Activated CD4-positive, alpha-beta T cell treated with anti-CD3 and anti-CD28 coated beads, Interleukin-2, amount 10 ng/mL, durations not matched to agents 24 days and 14 days (primary cell): ENCODE measurements around the gene SDHA. TPM values are rescaled to one million over a fixed set of nuclear protein-coding genes. Genes with fewer than 3 reads are reported as not detected.
"Not testable (repeated sequence)": the region's sequence is repeated elsewhere in the genome, so short reads cannot be mapped to it uniquely, and the experiment has no call there.

Experiments
- DNase-seq: peaks from one replicate; pipeline ENCODE4 v3.0.0; 2022
- H3K27ac Mint-ChIP-seq: one replicate; pipeline ENCODE4 v1.8.0; 2022; ENCODE audit warnings: mild to moderate bottlenecking, mixed read lengths
- H3K27me3 Mint-ChIP-seq: one replicate; pipeline ENCODE4 v1.8.0; 2022; ENCODE audit warnings: mixed read lengths
- H3K36me3 Mint-ChIP-seq: one replicate; pipeline ENCODE4 v1.8.0; 2022; ENCODE audit warnings: low read depth, mild to moderate bottlenecking, mixed read lengths
- H3K4me1 Mint-ChIP-seq: one replicate; pipeline ENCODE4 v1.8.0; 2021; ENCODE audit warnings: mixed read lengths
- H3K4me3 Mint-ChIP-seq: one replicate; pipeline ENCODE4 v1.8.0; 2022; ENCODE audit warnings: mild to moderate bottlenecking, moderate library complexity, mixed read lengths
- H3K9me3 Mint-ChIP-seq: one replicate; pipeline ENCODE4 v1.8.0; 2021; ENCODE audit warnings: mixed read lengths
- intact Hi-C: fragments of 100-400 bp; cut with micrococcal nuclease; formaldehyde crosslinking; loops from one replicate; pipeline ENCODE4 v1.15.1; 2023
- total RNA-seq: library from RNA; stranded (reverse); gene quantifications from 2 replicates; pipeline ENCODE4 v1.2.3, GENCODE V29; 2022

SDHA gene
- 147 and 150 TPM in 2 replicates for total RNA-seq

- peak; percentile 100 for DNase-seq
- intact Hi-C loops, result loop anchor here (2.0 to 10.0 kb wide), 3 partner anchors 29 to 240 kb away; no protein-coding TSS in a partner anchor
Observed at GRCh38 chr5:217494-218456, at the start of gene SDHA, which contains the start of gene CCDC127. Gene SDHA, plus strand, starts transcription at chr5:218320. Its CDS starts 36 bp downstream, at chr5:218356. Gene CCDC127, minus strand, starts transcription at chr5:218153. Its CDS starts 1,304 bp downstream, at chr5:216849.

GRCh38 chr5:169071-169727 lies 48.9 kb upstream of the SDHA start:
- Mint-ChIP-seq H3K9me3 (no peaks in the 10 kb centered on the region), H3K36me3 (no peaks in the 10 kb centered on the region), H3K4me3 (no peak overlapping the region), H3K27ac (no peak overlapping the region), H3K27me3 (no peaks in the 10 kb centered on the region), H3K4me1 (no peaks in the 10 kb centered on the region)
- DNase-seq, result no peak
- intact Hi-C loops, result no loop called here

More at GRCh38 chr5:217494-218456, at the start of gene SDHA, which contains the start of gene CCDC127:
- Mint-ChIP-seq H3K36me3 (peaks cover 34% of the 10 kb centered on the region), H3K4me1 (peaks cover 45% of the 10 kb centered on the region), H3K4me3 (peak within 1 kb of the TSS; percentile 97), H3K27ac (peak within 1 kb of the TSS; percentile 93)
- H3K27me3 Mint-ChIP-seq, H3K9me3 Mint-ChIP-seq: not testable (repeated sequence)

- H3K36me3 Mint-ChIP-seq, result no peaks in the 10 kb centered on the region
- no peak overlapping the region for H3K27ac Mint-ChIP-seq
- intact Hi-C loops, result no loop called here
- no peaks in the 10 kb centered on the region for H3K9me3 Mint-ChIP-seq
- H3K4me3 Mint-ChIP-seq, result no peak overlapping the region
- no peaks in the 10 kb centered on the region for H3K4me1 Mint-ChIP-seq
- no peaks in the 10 kb centered on the region for H3K27me3 Mint-ChIP-seq
- no peak for DNase-seq
Observed at GRCh38 chr5:169728-170094, 48.4 kb upstream of the SDHA start.

DNA sequence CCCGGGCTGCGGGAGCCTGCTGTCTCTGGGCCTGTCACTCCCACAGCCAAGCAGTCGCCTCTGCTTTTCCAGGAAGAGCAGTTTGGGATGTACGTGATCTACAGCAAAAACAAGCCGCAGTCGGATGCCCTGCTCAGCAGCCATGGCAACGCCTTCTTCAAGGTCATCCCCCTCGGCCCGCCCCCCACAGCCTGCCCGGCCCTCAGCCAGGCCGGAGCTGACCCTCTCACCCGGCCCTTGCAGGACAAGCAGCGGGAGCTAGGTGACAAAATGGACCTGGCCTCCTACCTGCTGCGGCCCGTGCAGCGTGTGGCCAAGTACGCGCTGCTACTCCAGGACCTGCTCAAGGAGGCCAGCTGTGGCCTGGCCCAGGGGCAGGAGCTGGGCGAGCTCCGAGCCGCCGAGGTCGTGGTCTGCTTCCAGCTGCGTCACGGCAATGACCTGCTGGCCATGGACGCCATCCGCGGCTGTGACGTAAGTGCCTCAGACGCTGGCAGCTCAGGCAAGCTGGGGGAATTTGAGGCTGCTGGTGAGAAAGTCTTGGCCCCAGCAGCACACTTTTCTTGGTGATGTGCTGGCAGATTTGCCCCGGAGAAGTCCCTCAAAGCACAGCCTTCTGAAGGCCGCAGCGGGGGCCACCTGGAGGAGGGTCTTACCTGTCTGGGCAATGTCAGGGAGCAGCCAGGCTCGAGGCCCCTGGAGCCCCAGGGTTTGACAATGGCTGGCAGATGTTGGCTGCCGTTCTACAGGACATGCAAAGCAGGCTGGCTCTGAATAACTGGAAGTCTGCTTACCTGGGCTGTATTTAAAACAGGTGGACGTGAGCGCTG lies 46.9 kb upstream of the SDHA start:
- H3K4me1 Mint-ChIP-seq, result no peaks in the 10 kb centered on the region
- H3K27me3 Mint-ChIP-seq, result no peaks in the 10 kb centered on the region
- intact Hi-C loops, result no loop called here
- DNase-seq, result no peak
- H3K36me3 Mint-ChIP-seq, result no peaks in the 10 kb centered on the region
- H3K9me3 Mint-ChIP-seq, result no peaks in the 10 kb centered on the region
- no peak overlapping the region for H3K27ac Mint-ChIP-seq
- H3K4me3 Mint-ChIP-seq, result no peak overlapping the region

GRCh38 chr5:171801-172331 lies 46.3 kb upstream of the SDHA start:
- no peak overlapping the region for H3K4me3 Mint-ChIP-seq
- H3K9me3 Mint-ChIP-seq, result no peaks in the 10 kb centered on the region
- no peaks in the 10 kb centered on the region for H3K36me3 Mint-ChIP-seq
- no peak for DNase-seq
- no peaks in the 10 kb centered on the region for H3K4me1 Mint-ChIP-seq
- no peaks in the 10 kb centered on the region for H3K27me3 Mint-ChIP-seq
- intact Hi-C loops, result no loop called here
- H3K27ac Mint-ChIP-seq, result no peak overlapping the region

GRCh38 chr5:172421-172820 lies 45.7 kb upstream of the SDHA start:
- Mint-ChIP-seq H3K36me3 (no peaks in the 10 kb centered on the region), H3K27me3 (no peaks in the 10 kb centered on the region), H3K4me1 (no peaks in the 10 kb centered on the region), H3K9me3 (no peaks in the 10 kb centered on the region), H3K27ac (no peak overlapping the region), H3K4me3 (no peak overlapping the region)
- no peak for DNase-seq
- intact Hi-C loops, result no loop called here

GRCh38 chr5:172841-173251 lies 45.3 kb upstream of the SDHA start:
- no peak for DNase-seq
- intact Hi-C loops, result no loop called here
- Mint-ChIP-seq H3K4me3 (no peak overlapping the region), H3K36me3 (no peaks in the 10 kb centered on the region), H3K4me1 (no peaks in the 10 kb centered on the region), H3K27me3 (no peaks in the 10 kb centered on the region), H3K9me3 (no peaks in the 10 kb centered on the region), H3K27ac (no peak overlapping the region)

GRCh38 chr5:173392-174290 lies 44.5 kb upstream of the SDHA start:
- no peak for DNase-seq
- no peaks in the 10 kb centered on the region for H3K36me3 Mint-ChIP-seq
- H3K27ac Mint-ChIP-seq, result no peak overlapping the region
- no peaks in the 10 kb centered on the region for H3K4me1 Mint-ChIP-seq
- H3K27me3 Mint-ChIP-seq, result peaks cover 3% of the 10 kb centered on the region
- no peaks in the 10 kb centered on the region for H3K9me3 Mint-ChIP-seq
- intact Hi-C loops, result no loop called here
- no peak overlapping the region for H3K4me3 Mint-ChIP-seq

- Mint-ChIP-seq H3K9me3 (no peaks in the 10 kb centered on the region), H3K4me1 (no peaks in the 10 kb centered on the region), H3K27me3 (peaks cover 3% of the 10 kb centered on the region), H3K36me3 (no peaks in the 10 kb centered on the region), H3K4me3 (no peak overlapping the region), H3K27ac (no peak overlapping the region)
- no peak for DNase-seq
- intact Hi-C loops, result no loop called here
Observed at GRCh38 chr5:174291-174600, 43.9 kb upstream of the SDHA start.

DNA sequence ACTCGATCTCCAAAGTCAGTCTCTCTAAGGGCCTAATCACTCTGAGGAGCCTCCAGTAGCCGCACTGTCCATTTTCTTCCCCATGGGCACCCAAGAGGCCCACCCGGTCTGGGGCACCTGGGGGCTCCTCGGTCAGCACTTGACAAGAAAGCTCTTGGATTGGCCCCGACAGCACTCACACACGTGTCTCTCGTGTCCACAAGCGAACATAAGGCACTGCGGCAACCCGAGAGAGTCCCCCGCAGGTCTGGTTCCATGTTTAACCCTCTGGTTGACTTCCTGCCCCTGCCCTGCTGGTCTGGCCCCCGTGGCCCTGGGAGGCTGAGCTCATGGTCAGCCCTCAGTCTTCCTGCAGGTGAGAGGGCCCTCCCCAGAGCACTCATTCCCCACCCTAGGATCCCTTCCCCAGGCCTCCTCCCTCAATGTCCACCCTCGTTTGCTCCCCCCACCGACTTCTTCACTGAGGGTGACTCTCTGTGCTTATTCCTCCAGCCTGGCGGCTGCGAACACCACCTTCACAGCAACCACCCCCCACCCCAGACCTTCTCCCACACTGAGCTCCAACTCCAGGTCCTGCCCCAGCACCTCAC lies 43.1 kb upstream of the SDHA start:
- no peaks in the 10 kb centered on the region for H3K36me3 Mint-ChIP-seq
- H3K4me3 Mint-ChIP-seq, result no peak overlapping the region
- H3K27me3 Mint-ChIP-seq, result peaks cover 3% of the 10 kb centered on the region
- intact Hi-C loops, result no loop called here
- no peak for DNase-seq
- H3K27ac Mint-ChIP-seq, result no peak overlapping the region
- no peaks in the 10 kb centered on the region for H3K4me1 Mint-ChIP-seq
- H3K9me3 Mint-ChIP-seq, result no peaks in the 10 kb centered on the region

DNA sequence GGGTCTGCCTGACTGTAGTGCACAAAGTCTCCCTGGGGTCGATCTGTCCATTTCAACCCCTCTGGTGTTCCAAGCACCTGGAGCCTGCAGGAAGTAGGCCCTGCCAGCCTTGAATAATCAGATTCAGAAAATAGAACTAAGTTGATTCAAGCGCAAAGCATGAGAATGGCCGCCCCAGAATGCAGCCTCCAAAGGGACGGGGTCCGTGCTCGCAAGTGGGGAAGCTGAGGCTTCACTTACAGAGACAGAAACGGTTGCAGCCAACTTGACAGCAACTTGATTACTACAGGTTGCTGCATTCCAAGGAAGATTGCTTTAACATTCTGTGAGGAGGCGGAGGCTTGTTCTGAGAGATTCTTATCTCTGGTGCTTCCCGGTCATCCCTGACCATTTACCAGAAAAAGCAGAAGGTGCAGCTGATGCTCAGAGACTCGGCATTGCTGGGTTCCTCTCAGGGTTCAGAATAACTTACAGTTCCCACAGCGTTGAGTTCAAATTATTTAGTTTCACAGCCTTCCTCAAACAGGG lies 41.8 kb upstream of the SDHA start:
- no peak for DNase-seq
- Mint-ChIP-seq H3K27me3 (peaks cover 3% of the 10 kb centered on the region), H3K27ac (no peak overlapping the region), H3K36me3 (no peaks in the 10 kb centered on the region), H3K9me3 (no peaks in the 10 kb centered on the region), H3K4me3 (no peak overlapping the region), H3K4me1 (no peaks in the 10 kb centered on the region)
- intact Hi-C loops, result no loop called here

GRCh38 chr5:178110-178509 lies 40.0 kb upstream of the SDHA start:
- DNase-seq, result no peak
- H3K4me1 Mint-ChIP-seq, result no peaks in the 10 kb centered on the region
- no peak overlapping the region for H3K27ac Mint-ChIP-seq
- no peaks in the 10 kb centered on the region for H3K36me3 Mint-ChIP-seq
- intact Hi-C loops, result no loop called here
- peaks cover 3% of the 10 kb centered on the region for H3K27me3 Mint-ChIP-seq
- H3K4me3 Mint-ChIP-seq, result no peak overlapping the region
- no peaks in the 10 kb centered on the region for H3K9me3 Mint-ChIP-seq
